Transverse colon (tissue), 4 donors: ENCODE measurements around the gene NANOS1.

Source experiments
- CTCF ChIP-seq, 5 experiments: fragments of 200-600 bp in 3 of 5; fragments of 450-650 bp in 2 of 5; sonication (generic) in 3 of 5; IDR thresholded peaks; 1 replicate in 2 of 5; 2 replicates in 3 of 5; pipeline ENCODE4 v1.5.1; 2016 to 2017; ENCODE audit warnings: antibody characterized with exemption in 5 of 5, inconsistent platforms in 3 of 5, mild to moderate bottlenecking in 2 of 5, moderate library complexity in 1 of 5
- POLR2AphosphoS5 ChIP-seq, 3 donors: sonication (generic); formaldehyde crosslinking; IDR thresholded peaks; one replicate each; pipeline ENCODE4 v1.6.1; 2016; ENCODE audit warnings: antibody characterized with exemption in 3 of 3

GRCh38 chr10:118995739-118996138, 33.8 kb upstream of the NANOS1 start:
- TF ChIP-seq POLR2AphosphoS5 (IDR thresholded peaks at IDR 0.05) (no peak), CTCF (IDR thresholded peaks at IDR 0.05) (no peak)
